H1 (cell line): Measurements from ENCODE around the gene MCMBP. TPM values are rescaled to one million over a fixed set of nuclear protein-coding genes. Genes with fewer than 3 reads are reported as not detected.
A peak's percentile ranks its signal among the peaks of the same experiment; 100 is the strongest.

Experiments used
- CTCF ChIA-PET: fragments of 300-600 bp; sonication (Branson Sonifier 250); formaldehyde crosslinking; loops from one replicate; lab custom pipeline; 2021; ENCODE audit not compliant: partially characterized antibody; lab: Charles Lee
- POLR2A ChIA-PET: fragments of 300-600 bp; sonication (Branson Sonifier 250); formaldehyde crosslinking; loops from one replicate; lab custom pipeline; 2021; ENCODE audit warnings: inconsistent platforms; ENCODE audit not compliant: partially characterized antibody; lab: Charles Lee
- DNase-seq, 2 experiments: peaks; one replicate each; pipeline versions ENCODE4 v3.0.0 to v3.0.0-alpha.2; 2010 to 2022; ENCODE audit warnings: low spot score in 2 of 2, low read depth in 1 of 2, mixed read lengths in 1 of 2
- FAIRE-seq: peaks from 2 replicates; lab custom pipeline; 2011; peaks lifted over from hg19 to GRCh38; lab: Jason Lieb, UNC
- H2AFZ ChIP-seq: 2 replicates; pipeline ENCODE4 v1.8.1; 2012; ENCODE audit warnings: low read length, inconsistent platforms
- H2AK5ac ChIP-seq: 2 replicates; pipeline ENCODE4 v1.6.1; 2013; ENCODE audit warnings: low read depth, low read length
- H2BK120ac ChIP-seq: replicated peaks from 2 replicates; pipeline ENCODE3; 2013; ENCODE audit warnings: low read depth, low read length, inconsistent platforms
- H2BK12ac ChIP-seq: 2 replicates; pipeline ENCODE4 v1.6.1; 2013; ENCODE audit warnings: low read depth, low read length
- H2BK15ac ChIP-seq: 2 replicates; pipeline ENCODE4 v1.6.1; 2013; ENCODE audit warnings: low read length
- H2BK20ac ChIP-seq: 2 replicates; pipeline ENCODE4 v1.6.1; 2013; ENCODE audit warnings: low read length
- H2BK5ac ChIP-seq: 2 replicates; pipeline ENCODE4 v1.6.1; 2013; ENCODE audit warnings: low read depth, low read length
- H3K14ac ChIP-seq: 2 replicates; pipeline ENCODE4 v1.6.1; 2013; ENCODE audit warnings: inconsistent platforms; ENCODE audit not compliant: insufficient read length
- H3K18ac ChIP-seq: 2 replicates; pipeline ENCODE4 v1.6.1; 2013; ENCODE audit warnings: low read length; ENCODE audit errors: extremely low read depth
- H3K23ac ChIP-seq: 2 replicates; pipeline ENCODE4 v1.6.1; 2013; ENCODE audit warnings: inconsistent platforms; ENCODE audit not compliant: insufficient read length
- H3K23me2 ChIP-seq: 2 replicates; pipeline ENCODE4 v1.6.1; 2013; ENCODE audit warnings: low read depth, low read length
- H3K27ac ChIP-seq: 2 replicates; pipeline ENCODE4 v1.6.1; 2011; ENCODE audit warnings: low read depth, low read length, inconsistent platforms
- H3K27me3 ChIP-seq, 4 experiments: replicated peaks in 1 of 4; 1 replicate in 1 of 4; 2 replicates in 3 of 4; pipeline versions ENCODE4 v1.6.1 to v1.8.1; 2011 to 2013; ENCODE audit warnings: low read length in 3 of 4, mild to moderate bottlenecking in 3 of 4, inconsistent platforms in 2 of 4, mixed read lengths in 2 of 4, moderate library complexity in 1 of 4; ENCODE audit not compliant: control insufficient read depth in 3 of 4, insufficient read depth in 3 of 4; ENCODE audit errors: extremely low read depth in 1 of 4
- H3K36me3 ChIP-seq, 4 experiments: 2 replicates each; pipeline versions ENCODE4 v1.6.1 to v1.8.1; 2011 to 2013; ENCODE audit warnings: mild to moderate bottlenecking in 4 of 4, low read length in 3 of 4, moderate library complexity in 2 of 4, control low read depth in 1 of 4, inconsistent platforms in 1 of 4; ENCODE audit not compliant: insufficient read depth in 4 of 4, control insufficient read depth in 2 of 4
- H3K4ac ChIP-seq: replicated peaks from 2 replicates; pipeline ENCODE3; 2013; ENCODE audit warnings: low read length, low read depth, mixed read lengths, inconsistent platforms; ENCODE audit not compliant: insufficient read length
- H3K4me1 ChIP-seq, 4 experiments: replicated peaks in 1 of 4; 1 replicate in 1 of 4; 2 replicates in 3 of 4; pipeline versions ENCODE4 v1.6.1 to v1.8.1; 2011 to 2013; ENCODE audit warnings: low read length in 3 of 4, inconsistent platforms in 2 of 4, mixed read lengths in 1 of 4; ENCODE audit not compliant: insufficient read depth in 4 of 4, control insufficient read depth in 3 of 4
- H3K4me2 ChIP-seq, 2 experiments: 2 replicates each; pipeline versions ENCODE4 v1.6.1 to v1.8.1; 2011 to 2013; ENCODE audit warnings: low read depth in 2 of 2, low read length in 2 of 2, control low read depth in 1 of 2, inconsistent platforms in 1 of 2, mild to moderate bottlenecking in 1 of 2; ENCODE audit not compliant: insufficient read depth in 1 of 2
- H3K4me3 ChIP-seq, 4 experiments: fragments of 200-600, 300-600 bp in 1 of 4; sonication (generic), shearing (Covaris generic), sonication (Bioruptor Twin) in 1 of 4; 2 replicates each; pipeline versions ENCODE4 v1.5.1 to v1.8.1; 2011 to 2016; ENCODE audit warnings: low read length in 4 of 4, low read depth in 3 of 4, control low read depth in 2 of 4, inconsistent platforms in 2 of 4, mild to moderate bottlenecking in 2 of 4, mixed read lengths in 1 of 4, moderate library complexity in 1 of 4; ENCODE audit not compliant: insufficient read depth in 2 of 4; ENCODE audit errors: extremely low read depth in 1 of 4
- H3K56ac ChIP-seq: replicated peaks from 2 replicates; pipeline ENCODE3; 2013; ENCODE audit warnings: low read depth, mild to moderate bottlenecking, mixed read lengths, low read length, inconsistent platforms; ENCODE audit not compliant: insufficient read length
- H3K79me1 ChIP-seq: 2 replicates; pipeline ENCODE4 v1.6.1; 2013; ENCODE audit warnings: low read depth, low read length, control low read depth
- H3K79me2 ChIP-seq, 2 experiments: 2 replicates each; pipeline versions ENCODE4 v1.6.1 to v1.8.1; 2012 to 2013; ENCODE audit warnings: low read length in 2 of 2, mild to moderate bottlenecking in 2 of 2, inconsistent platforms in 1 of 2; ENCODE audit not compliant: insufficient read depth in 2 of 2, control insufficient read depth in 1 of 2
- H3K9ac ChIP-seq, 4 experiments: replicated peaks in 1 of 4; 1 replicate in 1 of 4; 2 replicates in 3 of 4; pipeline versions ENCODE4 v1.6.1 to v1.8.1; 2011 to 2013; ENCODE audit warnings: low read depth in 3 of 4, low read length in 3 of 4, control low read depth in 2 of 4, mild to moderate bottlenecking in 2 of 4, moderate library complexity in 2 of 4, inconsistent platforms in 1 of 4; ENCODE audit errors: extremely low read depth in 1 of 4
- H3K9me3 ChIP-seq, 2 experiments: 2 replicates each; pipeline versions ENCODE4 v1.6.1 to v1.8.1; 2012 to 2013; ENCODE audit warnings: mild to moderate bottlenecking in 2 of 2, moderate library complexity in 2 of 2, control low read depth in 1 of 2, inconsistent platforms in 1 of 2, low read depth in 1 of 2, low read length in 1 of 2, mixed read lengths in 1 of 2; ENCODE audit not compliant: insufficient read depth in 2 of 2
- H4K20me1 ChIP-seq, 2 experiments: replicated peaks in 1 of 2; 2 replicates each; pipeline versions ENCODE3 to v1.8.1; 2011 to 2013; ENCODE audit warnings: inconsistent platforms in 2 of 2, low read length in 2 of 2, mild to moderate bottlenecking in 1 of 2; ENCODE audit not compliant: insufficient read depth in 2 of 2, control insufficient read depth in 1 of 2
- H4K5ac ChIP-seq: 2 replicates; pipeline ENCODE4 v1.6.1; 2013; ENCODE audit warnings: low read length, low read depth, mixed read lengths, inconsistent platforms; ENCODE audit not compliant: insufficient read length
- H4K8ac ChIP-seq: 2 replicates; pipeline ENCODE4 v1.8.0; 2013; ENCODE audit warnings: mild to moderate bottlenecking, moderate library complexity, low read length, inconsistent platforms; ENCODE audit not compliant: insufficient read depth; ENCODE audit errors: extremely low read depth
- H4K91ac ChIP-seq: replicated peaks from 2 replicates; pipeline ENCODE3; 2013; ENCODE audit warnings: low read length, mixed read lengths, inconsistent platforms; ENCODE audit not compliant: insufficient read length
- ASH2L ChIP-seq: fragments of 200-600, 300-600 bp; sonication (generic); IDR thresholded peaks from one replicate; pipeline ENCODE4 v1.7.1; 2017; ENCODE audit warnings: low read length
- ATF3 ChIP-seq: IDR thresholded peaks from 2 replicates; pipeline ENCODE4 v1.6.1; 2011; ENCODE audit warnings: low read depth, mild to moderate bottlenecking, low read length; ENCODE audit not compliant: insufficient read depth
- CTBP2 ChIP-seq: IDR thresholded peaks from 2 replicates; pipeline ENCODE4 v1.7.0; 2011; ENCODE audit warnings: borderline replicate concordance, mild to moderate bottlenecking, moderate library complexity, mixed read lengths, low read length; ENCODE audit not compliant: insufficient read depth, insufficient read length
- HDAC2 ChIP-seq, 2 experiments: fragments of 300-600 bp in 1 of 2; sonication (generic) in 1 of 2; IDR thresholded peaks; 2 replicates each; pipeline ENCODE4 v1.6.1; 2011 to 2012; ENCODE audit warnings: low read depth in 2 of 2, low read length in 2 of 2, mild to moderate bottlenecking in 2 of 2, moderate library complexity in 2 of 2, borderline replicate concordance in 1 of 2, inconsistent platforms in 1 of 2
- PHF8 ChIP-seq: fragments of 200-600 bp; sonication (generic); conservative IDR thresholded peaks from 2 replicates; pipeline ENCODE4 v1.7.1; 2012; ENCODE audit warnings: low read depth, mild to moderate bottlenecking, inconsistent platforms, low read length, moderate library complexity
- RNF2 ChIP-seq: fragments of 200-900, 300-1000 bp; sonication (generic); IDR thresholded peaks from 2 replicates; pipeline ENCODE4 v1.7.1; 2016; ENCODE audit warnings: borderline replicate concordance, low read depth, mild to moderate bottlenecking, antibody characterized with exemption, low read length; ENCODE audit not compliant: poor library complexity, severe bottlenecking; ENCODE audit errors: missing control alignments
- SIN3A ChIP-seq, 2 experiments: IDR thresholded peaks in 1 of 2; conservative IDR thresholded peaks in 1 of 2; 2 replicates each; pipeline ENCODE4 v1.6.1; 2011 to 2012; ENCODE audit warnings: low read length in 2 of 2, improper control_type of control experiment in 1 of 2, low read depth in 1 of 2, mild to moderate bottlenecking in 1 of 2
- SRF ChIP-seq: IDR thresholded peaks from 2 replicates; pipeline ENCODE4 v1.6.1; 2011; ENCODE audit warnings: mild to moderate bottlenecking, low read depth, low read length, moderate library complexity
- SUZ12 ChIP-seq: fragments of 200-600 bp; sonication (generic); IDR thresholded peaks from 2 replicates; pipeline ENCODE4 v1.6.1; 2012; ENCODE audit warnings: mild to moderate bottlenecking, inconsistent platforms, low read length, moderate library complexity, mixed read lengths
- WGBS, 2 experiments: shearing (Covaris generic) in 1 of 2; methylation state at CpG; one replicate each; pipeline versions ENCODE4 v1.1.6 to v1.1.7; 2013 to 2015; ENCODE audit warnings: low lambda C conversion rate in 2 of 2, mixed read lengths in 2 of 2, inconsistent platforms in 1 of 2, low coverage in 1 of 2, missing lambda C conversion rate in 1 of 2; ENCODE audit not compliant: insufficient replicate concordance in 2 of 2, insufficient coverage in 1 of 2, insufficient read length in 1 of 2; ENCODE audit errors: extremely low coverage in 1 of 2, missing lambda C conversion rate in 1 of 2; 5-methylcytosine and 5-hydroxymethylcytosine counted together
- polyA plus RNA-seq, 7 experiments: library from polyadenylated mRNA; depleted of rRNA in 3 of 7; stranded (reverse) in 5 of 7; unstranded in 2 of 7; fragments of >200 nt in 5 of 7; fragments of 200-250 nt in 2 of 7; gene quantifications; 1 replicate in 5 of 7; 2 replicates in 1 of 7; 4 replicates in 1 of 7; pipeline versions ENCODE4 v1.2.1 to v1.2.3, GENCODE V29; 2011 to 2013; ENCODE audit warnings: missing spikeins in 2 of 7, mixed read lengths in 2 of 7
- total RNA-seq: library from RNA; stranded (reverse); fragmentation: NEBNext Ultra II Directional; extraction: Animal tissue kit (Norgen Biotek cat#: 25700); gene quantifications from 2 replicates; pipeline ENCODE4 v1.2.1, GENCODE V29; 2021

MCMBP gene
- total and polyA plus RNA-seq, 2 of the 8 experiments (the other 6 are each of a cell fraction or from before 2014, with no cell fraction given): 67.3 to 81.7 TPM

DNA sequence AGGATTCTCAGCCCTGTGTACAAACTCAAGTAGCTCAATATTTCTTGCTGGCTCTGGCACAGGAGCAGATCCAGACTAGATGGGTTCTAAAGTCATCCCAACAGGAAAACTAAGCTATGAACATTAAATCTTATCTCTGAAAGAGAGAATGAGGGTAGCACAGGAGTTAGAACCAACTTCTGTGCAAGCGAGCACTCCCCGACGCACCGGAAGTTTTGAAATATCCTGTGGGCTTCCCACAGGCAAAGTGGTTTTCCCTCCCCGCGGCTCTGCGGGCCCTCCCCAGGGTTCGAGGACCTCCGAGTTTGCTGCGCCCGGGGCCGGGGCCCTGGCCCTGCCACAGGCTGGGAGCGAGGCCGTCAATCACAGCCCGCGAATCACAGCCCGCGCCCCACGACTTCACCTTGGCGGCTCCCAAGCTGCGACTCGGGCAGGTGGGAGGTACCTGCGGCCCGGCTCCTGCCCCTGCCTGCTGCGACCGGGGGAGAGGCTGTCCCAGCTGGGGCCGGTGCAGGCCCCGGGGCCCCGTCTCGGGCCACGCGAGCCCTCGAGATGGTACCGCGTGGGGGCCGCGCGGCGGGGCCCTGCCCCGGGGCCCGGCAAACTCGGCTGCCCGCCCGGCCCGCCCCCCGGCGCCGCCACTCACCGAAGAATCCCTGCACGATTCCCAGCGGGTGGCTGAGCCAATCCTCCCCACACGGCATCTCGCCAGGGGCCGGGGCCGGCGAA, 598 bp downstream of the MCMBP start:
- no peak overlapping the region for H2BK15ac ChIP-seq
- H3K27me3 ChIP-seq: no peaks in the 10 kb centered on the region
- H3K9ac ChIP-seq: peak overlapping the region; percentile 74 to 94 (median 88)
- H3K79me1 ChIP-seq: peaks cover 4% of the 10 kb centered on the region; the same call in 1 of the 2 replicates
- peak in 1 of 2 experiments; percentile 67 for DNase-seq
- H2AK5ac ChIP-seq: no peak overlapping the region
- peak overlapping the region; percentile 65 to 92 (median 79) for H3K4me3 ChIP-seq
- H3K4me2 ChIP-seq: peak overlapping the region; percentile 85 to 86
- no peak overlapping the region for H2AFZ ChIP-seq
- H3K56ac ChIP-seq: no peak overlapping the region
- no peak overlapping the region for H4K5ac ChIP-seq
- H3K4me1 ChIP-seq: no peaks in the 10 kb centered on the region; a peak in 3 of 7 replicates
- no peak overlapping the region for H3K4ac ChIP-seq
- H3K9me3 ChIP-seq: no peaks in the 10 kb centered on the region
- no peak overlapping the region for H4K91ac ChIP-seq
- peaks cover 8% of the 10 kb centered on the region for H3K23me2 ChIP-seq
- no peak overlapping the region for H2BK5ac ChIP-seq
- no peak overlapping the region for H2BK12ac ChIP-seq
- no peak overlapping the region for H2BK120ac ChIP-seq
- no peak overlapping the region for H3K23ac ChIP-seq
- peaks cover 15 to 17% of the 10 kb centered on the region in 2 experiments for H4K20me1 ChIP-seq
- ChIA-PET CTCF (interaction anchor here (0.6 to 5.9 kb wide), 7 partner anchors 10 to 227 kb away, joined by 3 to 36 read pairs (median 3); no protein-coding TSS in a partner anchor), POLR2A (interaction anchor here (0.7 to 3.7 kb wide), 11 partner anchors 11 to 792 kb away, joined by 3 to 18 read pairs (median 5); partner anchors contain the start of genes EIF3A, SEC23IP and TIAL1)
- H3K79me2 ChIP-seq: peaks cover 36 to 52% of the 10 kb centered on the region in 2 experiments
- no peak overlapping the region; the same call in 1 of the 2 replicates for H3K18ac ChIP-seq
- H2BK20ac ChIP-seq: no peak overlapping the region
- no peak overlapping the region for H3K14ac ChIP-seq
- 2% methylated on average over 39 of the region's 56 CpGs; no CpG with 5 or more reads in 1 of the 2 experiments for WGBS, 2 experiments
- FAIRE-seq: no peak
- peak overlapping the region; percentile 83; the same call in 1 of the 2 replicates for H3K27ac ChIP-seq
- no peaks in the 10 kb centered on the region for H3K36me3 ChIP-seq
- peak overlapping the region; percentile 94; the same call in 1 of the 2 replicates for H4K8ac ChIP-seq
- TF ChIP-seq HDAC2 (IDR thresholded peaks at IDR 0.05; ENCODE audit: borderline replicate concordance in 1 of 2, low read depth in 2 of 2, low read length in 2 of 2) (0 out of 4 replicates have a peak, but pooled peaks of 1 of the 2 experiments have one; percentile 22), CTBP2 (no peak), SIN3A (conservative IDR thresholded peaks at IDR 0.05 in 1 of 2, IDR thresholded peaks at IDR 0.05 in 1 of 2; ENCODE audit: low read depth in 1 of 2, low read length in 2 of 2) (no peak), ATF3 (no peak), RNF2 (no peak), PHF8 (0 out of 2 replicates have a peak, but pooled peaks have one; percentile 38), SRF (no peak), SUZ12 (0 out of 2 replicates have a peak, but pooled peaks have one; percentile 27), ASH2L (peak; percentile 28)
